Measurements from ENCODE around the gene SPECC1.

SPECC1 gene

GRCh38 chr17:20275653-20276052 is 266.5 kb downstream of the SPECC1 start:
- DNase-seq (ENCODE audit: low read depth, low spot score), result no peak
- no peak overlapping the region for H3K4me3 ChIP-seq (ENCODE audit: low read length)

GRCh38 chr17:20276421-20276820 is 267.3 kb downstream of the SPECC1 start:
- H3K4me3 ChIP-seq (ENCODE audit: low read length), result no peak overlapping the region
- DNase-seq (ENCODE audit: low read depth, low spot score), result no peak

GRCh38 chr17:20278805-20279204 is 269.6 kb downstream of the SPECC1 start:
- DNase-seq (ENCODE audit: low read depth, low spot score), result no peak

GRCh38 chr17:20279631-20280030 is 270.5 kb downstream of the SPECC1 start:
- no peak for DNase-seq (ENCODE audit: low read depth, low spot score)
- H3K4me3 ChIP-seq (ENCODE audit: low read length), result no peak overlapping the region

More at GRCh38 chr17:20278805-20279204, 269.6 kb downstream of the SPECC1 start:
- no peak overlapping the region for H3K4me3 ChIP-seq (ENCODE audit: low read length)

- no peak overlapping the region for H3K4me3 ChIP-seq (ENCODE audit: low read length)
- DNase-seq (ENCODE audit: low read depth, low spot score), result no peak
Observed at GRCh38 chr17:20280051-20280450, 270.9 kb downstream of the SPECC1 start.

- H3K4me3 ChIP-seq (ENCODE audit: low read length), result no peak overlapping the region
- DNase-seq (ENCODE audit: low read depth, low spot score), result no peak
Observed at GRCh38 chr17:20280851-20281250, 271.7 kb downstream of the SPECC1 start.

- H3K4me3 ChIP-seq (ENCODE audit: low read length), result no peak overlapping the region
- no peak for DNase-seq (ENCODE audit: low read depth, low spot score)
Observed at GRCh38 chr17:20281860-20282259, 272.7 kb downstream of the SPECC1 start.

GRCh38 chr17:20282526-20283308 is 273.6 kb downstream of the SPECC1 start:
- no peak for DNase-seq (ENCODE audit: low read depth, low spot score)
- no peak overlapping the region for H3K4me3 ChIP-seq (ENCODE audit: low read length)

GRCh38 chr17:20284022-20284421 is 274.9 kb downstream of the SPECC1 start:
- no peak for DNase-seq (ENCODE audit: low read depth, low spot score)
- H3K4me3 ChIP-seq (ENCODE audit: low read length), result no peak overlapping the region

GRCh38 chr17:20284570-20285295 is 275.6 kb downstream of the SPECC1 start:
- no peak for DNase-seq (ENCODE audit: low read depth, low spot score)
- no peak overlapping the region for H3K4me3 ChIP-seq (ENCODE audit: low read length)

- DNase-seq (ENCODE audit: low read depth, low spot score), result no peak
- H3K4me3 ChIP-seq (ENCODE audit: low read length), result no peak overlapping the region
Observed at GRCh38 chr17:20289984-20290383, 280.8 kb downstream of the SPECC1 start.

GRCh38 chr17:20291853-20292252 is 282.7 kb downstream of the SPECC1 start:
- no peak for DNase-seq (ENCODE audit: low read depth, low spot score)
- no peak overlapping the region for H3K4me3 ChIP-seq (ENCODE audit: low read length)

- no peak for DNase-seq (ENCODE audit: low read depth, low spot score)
Observed at GRCh38 chr17:20293501-20293900, 284.3 kb downstream of the SPECC1 start.

GRCh38 chr17:20294120-20294519 is 285.0 kb downstream of the SPECC1 start:
- no peak for DNase-seq (ENCODE audit: low read depth, low spot score)
- H3K4me3 ChIP-seq (ENCODE audit: low read length), result no peak overlapping the region

More at GRCh38 chr17:20293501-20293900, 284.3 kb downstream of the SPECC1 start:
- no peak overlapping the region for H3K4me3 ChIP-seq (ENCODE audit: low read length)

GRCh38 chr17:20299013-20299412 is 289.9 kb downstream of the SPECC1 start:
- no peak for DNase-seq (ENCODE audit: low read depth, low spot score)
- H3K4me3 ChIP-seq (ENCODE audit: low read length), result no peak overlapping the region

GRCh38 chr17:20300436-20300934 is 291.3 kb downstream of the SPECC1 start:
- no peak overlapping the region for H3K4me3 ChIP-seq (ENCODE audit: low read length)
- DNase-seq (ENCODE audit: low read depth, low spot score), result no peak

- peak; percentile 66 for DNase-seq (ENCODE audit: low read depth, low spot score)
- H3K4me3 ChIP-seq (ENCODE audit: low read length), result no peak overlapping the region
Observed at GRCh38 chr17:20302246-20302917, 293.2 kb downstream of the SPECC1 start.

GRCh38 chr17:20304961-20305360 is 295.8 kb downstream of the SPECC1 start:
- H3K4me3 ChIP-seq (ENCODE audit: low read length), result no peak overlapping the region
- no peak for DNase-seq (ENCODE audit: low read depth, low spot score)

- DNase-seq (ENCODE audit: low read depth, low spot score), result no peak
- no peak overlapping the region for H3K4me3 ChIP-seq (ENCODE audit: low read length)
Observed at GRCh38 chr17:20306924-20307323, 297.8 kb downstream of the SPECC1 start.
